HEK293T (cell line): ENCODE measurements around the gene NCKAP5L.

Experiments
- CTCF ChIA-PET: fragments of 350-600 bp; formaldehyde crosslinking; extraction: SDS; loops from one replicate; lab custom pipeline; 2021; ENCODE audit warnings: antibody characterized with exemption, inconsistent platforms; lab: Yijun Ruan, JAX
- POLR2A ChIA-PET: fragments of 350-600 bp; formaldehyde crosslinking; extraction: SDS; loops from one replicate; lab custom pipeline; 2020; ENCODE audit warnings: antibody characterized with exemption, inconsistent platforms; lab: Yijun Ruan, JAX
- DNase-seq: peaks from one replicate; pipeline ENCODE4 v3.0.0; 2012; ENCODE audit warnings: mixed read lengths; ENCODE audit errors: extremely low spot score
- ARNT ChIP-seq: fragments of 450-650 bp; IDR thresholded peaks from 2 replicates; pipeline ENCODE4 v1.6.1; 2017; ENCODE audit warnings: mild to moderate bottlenecking
- BHLHE40 ChIP-seq: fragments of 450-650 bp; IDR thresholded peaks from 2 replicates; pipeline ENCODE4 v1.6.1; 2016; ENCODE audit warnings: mild to moderate bottlenecking, moderate library complexity, borderline replicate concordance
- CTBP1 ChIP-seq: fragments of 450-650 bp; IDR thresholded peaks from 2 replicates; pipeline ENCODE4 v1.6.1; 2016; ENCODE audit warnings: borderline replicate concordance
- ELF4 ChIP-seq: fragments of 450-650 bp; IDR thresholded peaks from 2 replicates; pipeline ENCODE4 v1.6.1; 2017; ENCODE audit warnings: antibody characterized with exemption
- FOXA1 ChIP-seq: fragments of 450-650 bp; IDR thresholded peaks from 2 replicates; pipeline ENCODE4 v1.6.1; 2016; ENCODE audit warnings: mild to moderate bottlenecking
- FOXK2 ChIP-seq: fragments of 450-650 bp; IDR thresholded peaks from 2 replicates; pipeline ENCODE4 v1.6.1; 2016; ENCODE audit warnings: mild to moderate bottlenecking
- FOXM1 ChIP-seq: fragments of 450-650 bp; IDR thresholded peaks from 2 replicates; pipeline ENCODE4 v1.6.1; 2017; ENCODE audit warnings: mild to moderate bottlenecking, borderline replicate concordance
- HDGF ChIP-seq: fragments of 450-650 bp; IDR thresholded peaks from 2 replicates; pipeline ENCODE4 v1.6.1; 2017; ENCODE audit warnings: antibody characterized with exemption, borderline replicate concordance
- L3MBTL2 ChIP-seq: fragments of 450-650 bp; conservative IDR thresholded peaks from 2 replicates; pipeline ENCODE4 v1.6.1; 2016; ENCODE audit warnings: mild to moderate bottlenecking
- LEF1 ChIP-seq: fragments of 450-650 bp; IDR thresholded peaks from 2 replicates; pipeline ENCODE4 v1.6.1; 2017; ENCODE audit warnings: mild to moderate bottlenecking, borderline replicate concordance
- NFRKB ChIP-seq: fragments of 450-650 bp; IDR thresholded peaks from 2 replicates; pipeline ENCODE4 v1.6.1; 2016; ENCODE audit warnings: mild to moderate bottlenecking, moderate library complexity
- SP1 ChIP-seq: fragments of 450-650 bp; IDR thresholded peaks from 2 replicates; pipeline ENCODE4 v1.6.1; 2017
- SUZ12 ChIP-seq: fragments of 450-650 bp; IDR thresholded peaks from 2 replicates; pipeline ENCODE4 v1.6.1; 2016; ENCODE audit warnings: mild to moderate bottlenecking
- TARDBP ChIP-seq: fragments of 450-650 bp; IDR thresholded peaks from 2 replicates; pipeline ENCODE4 v1.6.1; 2016
- ZNF384 ChIP-seq: fragments of 450-650 bp; IDR thresholded peaks from 2 replicates; pipeline ENCODE4 v1.6.1; 2016
- TF ChIP-seq, protein P1 (sequence below): fragments of 450-650 bp; IDR thresholded peaks from 2 replicates; pipeline ENCODE4 v1.6.1; 2016

Gene NCKAP5L

DNA sequence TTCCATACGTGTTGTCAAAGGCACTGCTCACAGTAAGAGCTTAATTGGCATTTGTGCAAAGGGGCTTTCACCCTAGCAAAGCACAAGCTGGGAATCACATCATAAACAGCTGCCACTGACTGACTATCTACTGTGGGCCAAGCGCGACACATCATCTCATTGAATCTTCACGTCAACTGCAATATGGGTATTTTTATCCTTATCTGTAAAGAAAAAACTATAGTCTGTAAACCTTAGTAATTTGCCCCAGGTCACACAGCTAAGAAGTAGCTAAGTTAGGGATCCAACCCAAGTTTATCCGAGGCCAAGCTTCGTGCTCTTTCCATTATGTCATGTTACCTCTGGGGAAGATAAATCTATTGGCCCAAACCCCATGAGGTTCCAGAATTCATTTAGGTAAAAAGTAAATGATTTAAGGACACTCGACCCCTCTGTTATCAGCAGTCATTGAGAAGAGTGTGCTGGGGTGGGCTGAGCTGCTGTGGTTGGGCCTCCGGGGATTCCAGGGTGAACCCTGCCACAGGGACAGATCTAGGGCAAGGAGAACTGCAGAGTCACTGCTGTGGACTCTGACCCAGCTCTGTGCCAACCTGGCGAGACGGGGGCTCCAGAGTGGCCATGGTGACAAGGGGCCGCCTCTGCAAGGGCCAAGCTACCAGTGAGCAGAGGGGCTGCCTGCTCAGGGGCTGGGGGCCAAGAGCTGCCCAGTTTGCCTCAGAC is 27.6 kb downstream of the NCKAP5L start:
- POLR2A ChIA-PET, result interaction anchor here (1.2 kb wide), 1 partner anchor 28 kb away, joined by 3 read pairs; the partner anchor contains the start of gene NCKAP5L
- CTCF ChIA-PET, result no interaction called here
- TF ChIP-seq HDGF (no peak), ZNF384 (no peak), FOXM1 (no peak), FOXK2 (no peak), SUZ12 (no peak), ARNT (no peak), LEF1 (no peak), L3MBTL2 (no peak), TARDBP (no peak), ELF4 (no peak), FOXA1 (no peak), NFRKB (no peak), BHLHE40 (no peak)
- TF ChIP-seq, protein P1, sequence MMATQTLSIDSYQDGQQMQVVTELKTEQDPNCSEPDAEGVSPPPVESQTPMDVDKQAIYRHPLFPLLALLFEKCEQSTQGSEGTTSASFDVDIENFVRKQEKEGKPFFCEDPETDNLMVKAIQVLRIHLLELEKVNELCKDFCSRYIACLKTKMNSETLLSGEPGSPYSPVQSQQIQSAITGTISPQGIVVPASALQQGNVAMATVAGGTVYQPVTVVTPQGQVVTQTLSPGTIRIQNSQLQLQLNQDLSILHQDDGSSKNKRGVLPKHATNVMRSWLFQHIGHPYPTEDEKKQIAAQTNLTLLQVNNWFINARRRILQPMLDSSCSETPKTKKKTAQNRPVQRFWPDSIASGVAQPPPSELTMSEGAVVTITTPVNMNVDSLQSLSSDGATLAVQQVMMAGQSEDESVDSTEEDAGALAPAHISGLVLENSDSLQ, result no peak
- no peak for DNase-seq

DNA sequence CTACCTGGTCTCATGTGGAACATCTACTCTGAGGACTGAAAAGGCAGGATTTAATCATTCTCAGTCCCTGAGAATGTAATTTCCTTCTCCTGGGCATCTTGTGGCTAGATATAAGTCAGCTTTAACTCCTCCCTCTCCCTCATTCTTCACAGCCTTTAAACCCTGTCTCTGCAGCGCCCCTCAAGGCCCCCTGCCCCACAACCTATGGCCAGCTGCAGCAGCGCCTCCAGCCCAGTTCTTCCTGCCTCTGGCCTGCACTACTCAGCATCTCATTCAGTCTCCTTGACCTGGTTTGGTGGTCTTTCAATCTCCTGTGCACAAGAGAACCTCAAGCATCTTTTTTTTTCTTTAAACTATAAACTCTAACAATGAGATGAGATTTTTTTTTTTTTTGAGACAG is 29.3 kb downstream of the NCKAP5L start:
- DNase-seq, result no peak
- ChIA-PET CTCF (interaction anchor here (0.6 to 1.1 kb wide), 3 partner anchors 9 to 58 kb away, joined by 3 read pairs; partner anchors contain the start of gene TMBIM6), POLR2A (interaction anchor here (1.6 kb wide), 1 partner anchor 29 kb away, joined by 3 read pairs; the partner anchor contains the start of gene NCKAP5L)
- TF ChIP-seq ARNT, result no peak
- no peak for TF ChIP-seq TARDBP
- no peak for TF ChIP-seq NFRKB
- TF ChIP-seq SP1, result no peak
- no peak for TF ChIP-seq CTBP1
- no peak for TF ChIP-seq FOXK2
- no peak for TF ChIP-seq FOXM1
- TF ChIP-seq, protein P1, result no peak
- TF ChIP-seq SUZ12, result no peak
- TF ChIP-seq ELF4, result no peak
- TF ChIP-seq LEF1, result no peak
- TF ChIP-seq ZNF384, result no peak
- TF ChIP-seq L3MBTL2, result no peak

DNA sequence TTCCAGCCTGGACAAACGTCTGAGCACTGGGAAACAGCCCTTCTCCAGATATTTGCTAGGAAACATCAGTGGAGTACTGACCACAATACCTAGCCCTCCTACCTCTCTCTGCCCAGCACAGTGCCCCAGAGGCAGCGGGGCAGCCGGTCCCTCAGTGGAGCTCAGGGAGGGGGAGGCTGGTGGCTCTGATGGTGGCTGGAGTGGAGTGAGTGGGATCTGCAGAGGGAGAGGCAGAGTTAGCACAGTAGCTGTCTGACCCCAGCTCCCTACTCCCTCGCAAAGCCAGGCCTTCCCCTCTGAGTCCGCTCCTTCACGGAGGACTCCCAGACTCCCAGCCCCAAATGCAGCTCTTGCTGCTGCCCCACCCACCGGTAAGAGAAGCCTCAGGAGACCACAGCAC is 30.0 kb downstream of the NCKAP5L start:
- ChIA-PET CTCF (interaction anchor here (1.0 to 1.1 kb wide), 2 partner anchors 41 to 57 kb away, joined by 3 to 6 read pairs; partner anchors contain the start of gene TMBIM6), POLR2A (interaction anchor here (1.3 to 1.6 kb wide), 2 partner anchors 30 to 57 kb away, joined by 3 to 4 read pairs; partner anchors contain the start of genes NCKAP5L and TMBIM6)
- no peak for DNase-seq
- TF ChIP-seq SP1, result no peak
- TF ChIP-seq LEF1, result no peak
- TF ChIP-seq CTBP1, result no peak
- no peak for TF ChIP-seq HDGF
- no peak for TF ChIP-seq ELF4
- TF ChIP-seq, protein P1, result no peak

DNA sequence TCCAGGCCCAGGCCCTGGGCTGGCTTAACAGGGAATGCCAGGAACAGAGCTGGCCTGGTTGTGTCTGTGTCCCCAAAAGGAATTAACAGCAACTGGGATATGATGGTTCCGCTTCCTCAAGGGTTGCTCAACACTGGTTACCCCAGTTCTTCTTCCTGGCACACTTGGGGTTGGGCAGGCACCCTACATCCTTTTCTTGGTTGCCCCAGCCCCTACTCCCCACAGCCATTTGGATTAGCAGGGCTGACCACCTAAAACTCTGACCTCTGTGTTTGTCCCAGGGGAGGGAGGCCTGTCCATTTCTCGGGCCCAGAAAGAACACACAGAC is 30.8 kb downstream of the NCKAP5L start:
- TF ChIP-seq FOXM1 (no peak), NFRKB (no peak), TARDBP (no peak), ZNF384 (no peak), CTBP1 (no peak)
- ChIA-PET CTCF (interaction anchor here (1.0 kb wide), 1 partner anchor 42 kb away, joined by 6 read pairs; no protein-coding TSS in a partner anchor), POLR2A (interaction anchor here (1.3 to 1.6 kb wide), 3 partner anchors 31 to 56 kb away, joined by 3 to 4 read pairs (median 4); partner anchors contain the start of genes NCKAP5L and TMBIM6)
- DNase-seq, result no peak

DNA sequence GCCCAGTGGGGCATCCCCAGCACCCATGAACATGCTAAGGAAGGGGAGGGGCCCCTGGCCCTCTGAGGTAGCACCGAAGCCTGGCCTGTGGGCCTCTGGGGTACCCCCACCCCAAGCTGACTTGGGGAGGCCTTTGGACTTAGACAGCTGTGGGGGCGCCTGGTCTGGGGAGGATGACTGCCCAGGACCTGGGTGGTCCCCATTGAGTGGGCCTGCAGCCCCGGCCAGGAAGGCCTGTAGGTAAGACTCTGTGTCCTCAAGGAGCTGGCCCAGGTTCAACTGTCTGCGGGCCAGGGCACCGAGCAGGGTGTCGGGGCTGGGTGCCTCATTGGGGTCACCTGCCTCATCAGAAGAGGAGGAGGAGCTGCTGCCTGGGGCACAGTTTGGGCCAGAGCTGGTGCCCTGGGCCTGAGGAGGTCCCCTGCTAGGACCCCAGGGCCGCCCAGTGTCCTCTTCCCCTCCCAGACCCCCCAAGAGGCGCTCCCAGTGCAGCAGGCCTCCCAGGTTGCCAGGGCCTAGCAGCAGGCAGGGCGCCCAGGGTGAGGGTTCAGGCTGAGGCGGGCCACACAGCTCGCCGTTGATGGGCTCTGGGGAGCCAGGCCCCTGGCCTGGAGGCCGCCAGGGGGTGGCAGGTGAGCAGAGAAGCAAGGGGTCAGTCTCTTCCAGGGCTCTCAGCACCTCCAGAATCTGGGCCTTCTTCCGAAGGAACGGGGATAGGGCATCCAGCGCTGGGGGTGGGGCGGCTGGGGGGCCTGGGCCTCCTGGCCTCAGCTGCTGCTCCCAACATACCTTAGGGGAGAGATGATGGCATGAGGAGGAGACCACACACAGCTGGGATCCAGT is 31.4 kb downstream of the NCKAP5L start:
- CTCF ChIA-PET, result no interaction called here
- no peak for DNase-seq

DNA sequence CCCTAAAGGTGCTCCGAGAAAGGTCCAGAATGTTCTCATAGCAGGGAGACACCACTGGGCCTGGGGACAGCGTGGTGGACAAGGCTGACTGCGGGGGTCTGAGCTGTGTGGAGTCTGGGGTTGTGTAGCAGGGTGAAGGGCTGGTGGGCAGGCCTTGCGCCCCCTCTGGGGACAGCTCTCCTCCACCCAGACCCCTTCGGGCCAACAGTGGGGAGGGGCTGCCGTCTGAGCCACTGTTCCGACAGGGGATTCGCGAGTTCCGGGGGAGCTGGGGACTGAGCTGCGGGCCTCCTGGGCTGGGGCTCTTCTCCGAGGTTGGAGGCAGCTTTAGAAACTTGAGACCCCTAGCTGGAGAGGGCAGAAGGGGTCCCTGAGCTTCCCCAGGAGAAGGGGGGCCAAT is 32.1 kb downstream of the NCKAP5L start:
- ChIA-PET CTCF (no interaction called here), POLR2A (interaction anchor here (1.4 kb wide), 1 partner anchor 32 kb away, joined by 4 read pairs; the partner anchor contains the start of gene NCKAP5L)
- TF ChIP-seq CTBP1 (no peak), TARDBP (no peak), ZNF384 (no peak), ARNT (no peak), SP1 (no peak), ELF4 (no peak)

More for the DNA sequence above, 31.4 kb downstream of the NCKAP5L start:
- POLR2A ChIA-PET, result interaction anchor here (1.3 to 1.4 kb wide), 2 partner anchors 31 to 55 kb away, joined by 4 read pairs; partner anchors contain the start of genes NCKAP5L and TMBIM6
- TF ChIP-seq FOXM1, result no peak
- TF ChIP-seq FOXK2, result no peak
- TF ChIP-seq LEF1, result no peak

More for the DNA sequence above, 32.1 kb downstream of the NCKAP5L start:
- no peak for DNase-seq
